ENCODE measurements around the gene PEPD. TPM values are rescaled to one million over a fixed set of nuclear protein-coding genes. Genes with fewer than 3 reads are reported as not detected.

PEPD gene
- total RNA-seq, 5 donors from 2014 or later (not counting 1 experiment from before 2014, with no cell fraction given), result 23.5 to 38.8 (median 31.8) TPM

DNA sequence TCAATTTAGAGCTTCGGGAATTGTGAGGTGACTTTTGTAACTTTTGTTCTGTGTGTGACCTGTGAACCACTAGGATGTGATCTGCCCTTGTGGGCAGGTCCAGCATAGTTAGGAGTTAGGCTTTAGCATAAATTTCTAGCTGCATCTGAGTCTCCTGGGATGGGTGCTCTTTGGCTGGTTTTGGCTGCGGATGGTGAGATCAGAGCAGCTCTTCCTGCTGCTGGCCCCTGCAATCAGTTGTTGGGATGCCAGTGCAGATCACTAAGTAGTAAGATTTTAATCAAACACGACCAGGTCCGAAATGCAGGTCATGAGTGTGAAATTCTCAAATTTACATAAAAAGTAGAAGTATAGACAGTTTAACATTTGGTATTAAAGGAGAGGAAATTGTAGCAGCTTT lies 139.6 kb downstream of the PEPD start:
- H3K4me1 Mint-ChIP-seq, result peaks cover 49 to 57% (median 55%) of the 10 kb centered on the region in 3 donors
- no peaks in the 10 kb centered on the region for H3K27me3 Mint-ChIP-seq
- no peak overlapping the region for H3K4me3 Mint-ChIP-seq
- no peak overlapping the region for H3K27ac ChIP-seq (ENCODE audit: low read length)
- H3K36me3 ChIP-seq (ENCODE audit: control insufficient read depth in 2 of 2, extremely low read depth in 1 of 2, insufficient read depth in 1 of 2, low read length in 1 of 2), result peaks cover 3 to 10% of the 10 kb centered on the region in 2 donors
- CTCF ChIA-PET, result no interaction called here
- H3K36me3 Mint-ChIP-seq, result peaks cover 19% of the 10 kb centered on the region
- WGBS (ENCODE audit: insufficient coverage), result 96% methylated on average over 4 of the region's 4 CpGs
- H3K9me3 Mint-ChIP-seq, result no peaks in the 10 kb centered on the region
- H3K4me1 ChIP-seq (ENCODE audit: control insufficient read depth in 1 of 2, extremely low read depth in 1 of 2, insufficient read depth in 2 of 2, low read length in 2 of 2), result peaks cover 0 to 3% of the 10 kb centered on the region in 2 experiments
- H3K4me3 ChIP-seq (ENCODE audit: control insufficient read depth in 1 of 2, extremely low read depth in 1 of 2, low read length in 1 of 2), result no peak overlapping the region
- H3K9me3 ChIP-seq, result no peaks in the 10 kb centered on the region
- no peaks in the 10 kb centered on the region for H3K27me3 ChIP-seq (replicated peaks in 1 of 2; ENCODE audit: control insufficient read depth in 2 of 2, extremely low read depth in 1 of 2, insufficient read depth in 2 of 2, low read length in 1 of 2)
- DNase-seq, result no peak
- POLR2A ChIA-PET, result interaction anchor here in 1 of 2 donors (0.6 kb wide), 1 partner anchor 138 kb away, joined by 7 read pairs; no protein-coding TSS in a partner anchor
- no peak overlapping the region for H3K27ac Mint-ChIP-seq
- ATAC-seq (replicated peaks in 1 of 4), result no peak

DNA sequence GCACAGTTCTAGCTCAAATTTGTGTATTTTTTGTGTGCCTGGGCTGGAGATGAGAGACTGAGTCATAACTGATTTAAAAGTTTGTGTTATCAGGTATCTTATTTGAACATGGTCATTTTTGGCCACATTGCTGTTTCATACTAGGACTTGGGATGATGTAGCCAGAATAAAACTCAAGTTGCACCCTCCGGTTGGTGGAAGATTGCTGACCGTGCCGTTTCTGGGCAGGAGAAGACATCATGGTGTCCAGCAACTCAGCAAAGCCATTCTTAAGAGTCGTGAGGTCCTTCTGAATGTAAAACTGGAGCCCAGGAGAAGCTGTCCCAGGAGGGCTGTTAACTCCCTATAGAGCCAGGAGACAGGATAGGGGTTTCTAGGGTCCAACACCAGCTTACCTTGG lies 140.5 kb downstream of the PEPD start:
- Mint-ChIP-seq H3K27ac (no peak overlapping the region), H3K4me1 (peaks cover 58 to 66% (median 64%) of the 10 kb centered on the region in 3 donors)

DNA sequence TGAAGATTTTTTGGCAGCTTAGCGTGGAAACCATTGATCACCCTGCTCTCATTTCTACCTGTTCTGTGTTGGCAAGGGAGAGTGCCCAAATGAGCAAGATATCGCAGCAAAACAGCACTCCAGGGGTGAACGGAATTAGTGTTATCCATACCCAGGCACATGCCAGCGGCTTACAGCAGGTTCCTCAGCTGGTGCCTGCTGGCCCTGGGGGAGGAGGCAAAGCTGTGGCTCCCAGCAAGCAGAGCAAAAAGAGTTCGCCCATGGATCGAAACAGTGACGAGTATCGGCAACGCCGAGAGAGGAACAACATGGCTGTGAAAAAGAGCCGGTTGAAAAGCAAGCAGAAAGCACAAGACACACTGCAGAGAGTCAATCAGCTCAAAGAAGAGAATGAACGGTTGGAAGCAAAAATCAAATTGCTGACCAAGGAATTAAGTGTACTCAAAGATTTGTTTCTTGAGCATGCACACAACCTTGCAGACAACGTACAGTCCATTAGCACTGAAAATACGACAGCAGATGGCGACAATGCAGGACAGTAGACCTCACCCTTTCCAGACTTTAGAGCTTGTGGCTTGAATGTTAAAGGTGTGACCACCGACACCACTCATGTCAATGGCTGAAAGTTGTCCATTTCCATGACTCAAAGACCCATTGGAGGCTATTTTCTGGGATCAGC lies 142.3 kb downstream of the PEPD start:
- H3K9me3 ChIP-seq, result no peaks in the 10 kb centered on the region
- no peak overlapping the region for H3K4me3 ChIP-seq (ENCODE audit: control insufficient read depth in 1 of 2, extremely low read depth in 1 of 2, low read length in 1 of 2)
- no peak overlapping the region for H3K27ac Mint-ChIP-seq
- WGBS (ENCODE audit: insufficient coverage), result 96% methylated on average over 10 of the region's 16 CpGs
- no peak overlapping the region for H3K4me3 Mint-ChIP-seq
- peaks cover 0 to 4% of the 10 kb centered on the region in 2 donors for H3K36me3 ChIP-seq (ENCODE audit: control insufficient read depth in 2 of 2, extremely low read depth in 1 of 2, insufficient read depth in 1 of 2, low read length in 1 of 2)
- H3K4me1 Mint-ChIP-seq, result peaks cover 76 to 82% (median 80%) of the 10 kb centered on the region in 3 donors
- CTCF ChIA-PET, result no interaction called here
- H3K4me1 ChIP-seq (ENCODE audit: control insufficient read depth in 1 of 2, extremely low read depth in 1 of 2, insufficient read depth in 2 of 2, low read length in 2 of 2), result peaks cover 6 to 16% of the 10 kb centered on the region in 2 experiments
- H3K9me3 Mint-ChIP-seq, result no peaks in the 10 kb centered on the region
- ATAC-seq (replicated peaks in 1 of 4) (no peak), DNase-seq (no peak)
- POLR2A ChIA-PET, result no interaction called here
- H3K36me3 Mint-ChIP-seq, result peaks cover 19% of the 10 kb centered on the region
- no peaks in the 10 kb centered on the region for H3K27me3 Mint-ChIP-seq
- no peaks in the 10 kb centered on the region for H3K27me3 ChIP-seq (replicated peaks in 1 of 2; ENCODE audit: control insufficient read depth in 2 of 2, extremely low read depth in 1 of 2, insufficient read depth in 2 of 2, low read length in 1 of 2)
- no peak overlapping the region for H3K27ac ChIP-seq (ENCODE audit: low read length)

More for the DNA sequence above, 140.5 kb downstream of the PEPD start:
- ATAC-seq (replicated peaks in 1 of 4) (no peak), DNase-seq (no peak)
- Mint-ChIP-seq H3K36me3 (peaks cover 19% of the 10 kb centered on the region), H3K4me3 (no peak overlapping the region), H3K27me3 (no peaks in the 10 kb centered on the region), H3K9me3 (no peaks in the 10 kb centered on the region)
- peaks cover 0 to 3% of the 10 kb centered on the region in 2 experiments for H3K4me1 ChIP-seq (ENCODE audit: control insufficient read depth in 1 of 2, extremely low read depth in 1 of 2, insufficient read depth in 2 of 2, low read length in 2 of 2)
- H3K9me3 ChIP-seq, result no peaks in the 10 kb centered on the region
- H3K36me3 ChIP-seq (ENCODE audit: control insufficient read depth in 2 of 2, extremely low read depth in 1 of 2, insufficient read depth in 1 of 2, low read length in 1 of 2), result peaks cover 0 to 7% of the 10 kb centered on the region in 2 donors
- no peak overlapping the region for H3K27ac ChIP-seq (ENCODE audit: low read length)
- H3K27me3 ChIP-seq (replicated peaks in 1 of 2; ENCODE audit: control insufficient read depth in 2 of 2, extremely low read depth in 1 of 2, insufficient read depth in 2 of 2, low read length in 1 of 2), result no peaks in the 10 kb centered on the region
- 100% methylated on average over 3 of the region's 4 CpGs for WGBS (ENCODE audit: insufficient coverage)
- no peak overlapping the region for H3K4me3 ChIP-seq (ENCODE audit: control insufficient read depth in 1 of 2, extremely low read depth in 1 of 2, low read length in 1 of 2)
- POLR2A ChIA-PET, result interaction anchor here in 1 of 2 donors (0.5 kb wide), 1 partner anchor 829 kb away, joined by 5 read pairs; no protein-coding TSS in a partner anchor
- CTCF ChIA-PET, result interaction anchor here in 1 of 2 donors (0.6 kb wide), 1 partner anchor 175 kb away, joined by 4 read pairs; no protein-coding TSS in a partner anchor

- H3K36me3 Mint-ChIP-seq, result peaks cover 19% of the 10 kb centered on the region
- DNase-seq (no peak), ATAC-seq (replicated peaks in 1 of 4) (no peak)
- H3K4me1 ChIP-seq (ENCODE audit: control insufficient read depth in 1 of 2, extremely low read depth in 1 of 2, insufficient read depth in 2 of 2, low read length in 2 of 2), result peaks cover 6 to 21% of the 10 kb centered on the region in 2 experiments
- H3K4me3 ChIP-seq (ENCODE audit: control insufficient read depth in 1 of 2, extremely low read depth in 1 of 2, low read length in 1 of 2), result no peak overlapping the region
- H3K4me1 Mint-ChIP-seq, result peaks cover 73 to 75% (median 75%) of the 10 kb centered on the region in 3 donors
- ChIA-PET CTCF (no interaction called here), POLR2A (no interaction called here)
- peaks cover 0 to 4% of the 10 kb centered on the region in 2 donors for H3K36me3 ChIP-seq (ENCODE audit: control insufficient read depth in 2 of 2, extremely low read depth in 1 of 2, insufficient read depth in 1 of 2, low read length in 1 of 2)
- H3K9me3 ChIP-seq, result no peaks in the 10 kb centered on the region
- no peak overlapping the region for H3K27ac ChIP-seq (ENCODE audit: low read length)
- H3K27me3 Mint-ChIP-seq, result no peaks in the 10 kb centered on the region
- H3K27ac Mint-ChIP-seq, result no peak overlapping the region
- WGBS (ENCODE audit: insufficient coverage), result 88% methylated on average over 8 of the region's 12 CpGs
- H3K4me3 Mint-ChIP-seq, result no peak overlapping the region
- H3K9me3 Mint-ChIP-seq, result no peaks in the 10 kb centered on the region
- no peaks in the 10 kb centered on the region for H3K27me3 ChIP-seq (replicated peaks in 1 of 2; ENCODE audit: control insufficient read depth in 2 of 2, extremely low read depth in 1 of 2, insufficient read depth in 2 of 2, low read length in 1 of 2)
These were observed 143.8 kb downstream of the PEPD start for GRCh38 chr19:33377586-33378475.

DNA sequence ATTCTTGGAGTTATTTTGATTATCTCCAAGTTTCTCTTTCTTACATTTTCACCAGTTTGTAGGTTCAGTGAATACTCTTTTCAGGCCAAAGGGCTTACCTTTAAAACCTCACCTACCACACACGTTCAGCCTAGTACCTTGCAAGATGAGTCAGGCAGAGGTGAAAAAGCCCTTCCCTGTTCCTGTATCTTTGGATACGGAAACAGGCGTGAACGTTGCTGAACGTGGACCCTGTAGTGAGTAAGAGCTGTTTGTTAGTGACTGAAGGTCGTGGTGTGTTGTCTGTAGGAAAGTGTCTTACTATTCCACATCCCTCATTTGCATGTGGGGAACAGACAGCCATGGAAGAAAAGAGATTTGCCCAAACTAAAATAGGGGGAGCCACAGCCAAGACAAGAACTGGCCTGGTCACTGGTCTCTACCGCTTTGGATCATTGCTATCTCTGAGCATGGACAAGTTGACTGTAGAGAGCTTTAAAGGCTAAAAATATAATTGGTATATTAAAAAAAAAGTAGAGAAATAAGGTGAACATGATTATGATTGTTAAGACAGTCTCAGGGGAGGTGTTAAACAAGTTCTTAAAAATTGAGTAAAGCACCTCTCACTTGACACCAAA lies 144.5 kb downstream of the PEPD start:
- Histone ChIP-seq H3K27ac (ENCODE audit: low read length) (no peak overlapping the region), H3K27me3 (replicated peaks in 1 of 2; ENCODE audit: control insufficient read depth in 2 of 2, extremely low read depth in 1 of 2, insufficient read depth in 2 of 2, low read length in 1 of 2) (no peaks in the 10 kb centered on the region), H3K9me3 (no peaks in the 10 kb centered on the region), H3K4me1 (ENCODE audit: control insufficient read depth in 1 of 2, extremely low read depth in 1 of 2, insufficient read depth in 2 of 2, low read length in 2 of 2) (peaks cover 6 to 25% of the 10 kb centered on the region in 2 experiments), H3K36me3 (ENCODE audit: control insufficient read depth in 2 of 2, extremely low read depth in 1 of 2, insufficient read depth in 1 of 2, low read length in 1 of 2) (peaks cover 0 to 4% of the 10 kb centered on the region in 2 donors), H3K4me3 (ENCODE audit: control insufficient read depth in 1 of 2, extremely low read depth in 1 of 2, low read length in 1 of 2) (no peak overlapping the region)
- Mint-ChIP-seq H3K27ac (no peak overlapping the region), H3K27me3 (no peaks in the 10 kb centered on the region), H3K4me3 (no peak overlapping the region), H3K4me1 (peaks cover 70 to 77% (median 77%) of the 10 kb centered on the region in 3 donors), H3K9me3 (no peaks in the 10 kb centered on the region), H3K36me3 (peaks cover 19% of the 10 kb centered on the region)
- ATAC-seq (replicated peaks in 1 of 4) (no peak), DNase-seq (no peak)
- CTCF ChIA-PET, result interaction anchor here in 1 of 2 donors (1.0 kb wide), 1 partner anchor 200 kb away, joined by 7 read pairs; no protein-coding TSS in a partner anchor
- 100% methylated on average over 1 of the region's 7 CpGs for WGBS (ENCODE audit: insufficient coverage)
- POLR2A ChIA-PET, result no interaction called here

- ATAC-seq (replicated peaks in 1 of 4) (no peak), DNase-seq (no peak)
- no peaks in the 10 kb centered on the region for H3K9me3 ChIP-seq
- H3K4me3 Mint-ChIP-seq, result peak overlapping the region; percentile 85 to 90 (median 86)
- H3K4me1 Mint-ChIP-seq, result peaks cover 65 to 72% (median 71%) of the 10 kb centered on the region in 3 donors
- H3K4me3 ChIP-seq (ENCODE audit: control insufficient read depth in 1 of 2, extremely low read depth in 1 of 2, low read length in 1 of 2), result no peak overlapping the region
- no peaks in the 10 kb centered on the region for H3K9me3 Mint-ChIP-seq
- H3K27ac ChIP-seq (ENCODE audit: low read length), result no peak overlapping the region
- H3K27ac Mint-ChIP-seq, result no peak overlapping the region
- CTCF ChIA-PET, result interaction anchor here in 1 of 2 donors (1.0 kb wide), 1 partner anchor 199 kb away, joined by 7 read pairs; no protein-coding TSS in a partner anchor
- H3K36me3 ChIP-seq (ENCODE audit: control insufficient read depth in 2 of 2, extremely low read depth in 1 of 2, insufficient read depth in 1 of 2, low read length in 1 of 2), result peaks cover 0 to 4% of the 10 kb centered on the region in 2 donors
- no peaks in the 10 kb centered on the region for H3K27me3 Mint-ChIP-seq
- POLR2A ChIA-PET, result no interaction called here
- WGBS (ENCODE audit: insufficient coverage), result no CpG with 5 or more reads among the region's 2 CpGs
- peaks cover 6 to 31% of the 10 kb centered on the region in 2 experiments for H3K4me1 ChIP-seq (ENCODE audit: control insufficient read depth in 1 of 2, extremely low read depth in 1 of 2, insufficient read depth in 2 of 2, low read length in 2 of 2)
- H3K27me3 ChIP-seq (replicated peaks in 1 of 2; ENCODE audit: control insufficient read depth in 2 of 2, extremely low read depth in 1 of 2, insufficient read depth in 2 of 2, low read length in 1 of 2), result no peaks in the 10 kb centered on the region
- H3K36me3 Mint-ChIP-seq, result peaks cover 19% of the 10 kb centered on the region
These were observed 145.2 kb downstream of the PEPD start for GRCh38 chr19:33376423-33376822.

All from T-cell (primary cell).